GM23338 (cell line): Measurements from ENCODE around the gene MRPL2. TPM values are rescaled to one million over a fixed set of nuclear protein-coding genes. Genes with fewer than 3 reads are reported as not detected.

ENCODE experiments used
- ATAC-seq: fragments of 200-7000 bp; cut with Tn5 transposase; 3 replicates; pipeline ENCODE4 v1.9.1; 2020
- DNase-seq: peaks from one replicate; pipeline ENCODE4 v3.0.0-alpha.2; 2015; ENCODE audit warnings: low spot score
- H2AFZ ChIP-seq: fragments of 200-600 bp; sonication (generic); 2 replicates; pipeline ENCODE4 v1.8.0; 2016; ENCODE audit warnings: antibody characterized with exemption, mild to moderate bottlenecking, moderate library complexity
- H3F3A ChIP-seq: fragments of 200-600 bp; sonication (generic); replicated peaks from 2 replicates; pipeline ENCODE4 v1.8.0; 2017; ENCODE audit warnings: antibody characterized with exemption, mixed run types, low read depth
- H3K27ac ChIP-seq: fragments of 200-600 bp; sonication (generic); 2 replicates; pipeline ENCODE4 v1.6.1; 2016; ENCODE audit warnings: low read depth
- H3K27me3 ChIP-seq: fragments of 200-600 bp; sonication (generic); 2 replicates; pipeline ENCODE4 v1.8.0; 2016; ENCODE audit warnings: mild to moderate bottlenecking, mixed run types, moderate library complexity; ENCODE audit not compliant: insufficient read depth
- H3K36me3 ChIP-seq: fragments of 200-600 bp; sonication (generic); 2 replicates; pipeline ENCODE4 v1.8.0; 2016; ENCODE audit warnings: mild to moderate bottlenecking; ENCODE audit not compliant: insufficient read depth
- H3K4me1 ChIP-seq: fragments of 200-600 bp; sonication (generic); 2 replicates; pipeline ENCODE4 v1.8.0; 2016; ENCODE audit warnings: mild to moderate bottlenecking, moderate library complexity; ENCODE audit not compliant: insufficient read depth
- H3K4me2 ChIP-seq: fragments of 200-600 bp; sonication (generic); 2 replicates; pipeline ENCODE4 v1.7.1; 2017; ENCODE audit warnings: mixed run types
- H3K4me3 ChIP-seq: fragments of 200-600 bp; sonication (generic); 2 replicates; pipeline ENCODE4 v1.6.1; 2016; ENCODE audit warnings: mixed run types
- H3K79me2 ChIP-seq: fragments of 200-600 bp; sonication (generic); replicated peaks from 2 replicates; pipeline ENCODE4 v1.8.0; 2017; ENCODE audit warnings: mild to moderate bottlenecking; ENCODE audit not compliant: insufficient read depth
- H3K9me2 ChIP-seq: fragments of 200-600 bp; sonication (generic); 2 replicates; pipeline ENCODE4 v1.8.0; 2017; ENCODE audit not compliant: insufficient read depth
- H4K20me1 ChIP-seq: fragments of 200-600 bp; sonication (generic); replicated peaks from 2 replicates; pipeline ENCODE4 v1.8.0; 2017; ENCODE audit warnings: mild to moderate bottlenecking; ENCODE audit not compliant: insufficient read depth
- H3K27ac Mint-ChIP-seq: 2 replicates; pipeline ENCODE4 v1.8.0; 2020; ENCODE audit warnings: inconsistent platforms, mild to moderate bottlenecking, moderate library complexity, mixed read lengths
- H3K27me3 Mint-ChIP-seq: 3 replicates; pipeline ENCODE4 v1.8.0; 2022; ENCODE audit warnings: low read depth, mild to moderate bottlenecking, moderate library complexity, mixed read lengths, inconsistent platforms; ENCODE audit not compliant: insufficient read depth, poor library complexity
- H3K36me3 Mint-ChIP-seq: 3 replicates; pipeline ENCODE4 v1.8.0; 2021; ENCODE audit warnings: low read depth, mild to moderate bottlenecking, inconsistent platforms, moderate library complexity, mixed read lengths
- H3K4me1 Mint-ChIP-seq: 3 replicates; pipeline ENCODE4 v1.8.0; 2020; ENCODE audit warnings: mild to moderate bottlenecking, inconsistent platforms, mixed read lengths
- H3K4me3 Mint-ChIP-seq: 3 replicates; pipeline ENCODE4 v1.8.0; 2021; ENCODE audit warnings: moderate library complexity, mild to moderate bottlenecking, inconsistent platforms, mixed read lengths
- H3K9me3 Mint-ChIP-seq: 3 replicates; pipeline ENCODE4 v1.8.0; 2020; ENCODE audit warnings: moderate library complexity, mild to moderate bottlenecking, inconsistent platforms, mixed read lengths
- CREB1 ChIP-seq: fragments of 250-450 bp; sonication (Bioruptor Pico); IDR thresholded peaks from 2 replicates; pipeline ENCODE4 v1.5.0; 2020; ENCODE audit warnings: low read depth, mild to moderate bottlenecking, moderate library complexity
- ETS1 ChIP-seq: IDR thresholded peaks from 2 replicates; pipeline ENCODE4 v1.6.1; 2016; ENCODE audit warnings: antibody characterized with exemption
- EZH2 ChIP-seq: fragments of 200-600 bp; sonication (generic); IDR thresholded peaks from one replicate; pipeline ENCODE4 v1.8.0; 2017; ENCODE audit warnings: antibody characterized with exemption, mild to moderate bottlenecking, low read depth; ENCODE audit not compliant: unreplicated experiment
- EZH2phosphoT487 ChIP-seq: fragments of 200-600 bp; sonication (generic); IDR thresholded peaks from one replicate; pipeline ENCODE4 v1.8.1; 2018; ENCODE audit warnings: antibody characterized with exemption; ENCODE audit not compliant: unreplicated experiment
- JUNB ChIP-seq: IDR thresholded peaks from one replicate; pipeline ENCODE4 v1.6.1; 2016; ENCODE audit warnings: antibody characterized with exemption; ENCODE audit not compliant: unreplicated experiment
- NANOG ChIP-seq: IDR thresholded peaks from 2 replicates; pipeline ENCODE4 v1.6.1; 2016; ENCODE audit warnings: antibody characterized with exemption, borderline replicate concordance
- POLR2AphosphoS5 ChIP-seq: IDR thresholded peaks from 2 replicates; pipeline ENCODE4 v1.6.1; 2016; ENCODE audit warnings: antibody characterized with exemption, low read depth
- STAT1 ChIP-seq: IDR thresholded peaks from one replicate; pipeline ENCODE4 v1.6.1; 2016; ENCODE audit warnings: antibody characterized with exemption; ENCODE audit not compliant: unreplicated experiment
- ZNF114 ChIP-seq: fragments of 250-450 bp; sonication (Bioruptor Pico); IDR thresholded peaks from 2 replicates; pipeline ENCODE4 v1.5.0; 2020; ENCODE audit warnings: mild to moderate bottlenecking, moderate library complexity
- ZNF331 ChIP-seq: fragments of 250-450 bp; sonication (Bioruptor Pico); IDR thresholded peaks from 2 replicates; pipeline ENCODE4 v1.5.0; 2020; ENCODE audit warnings: low read depth, mild to moderate bottlenecking, moderate library complexity
- ZNF462 ChIP-seq: fragments of 250-450 bp; sonication (Bioruptor Pico); IDR thresholded peaks from 2 replicates; pipeline ENCODE4 v1.5.0; 2020; ENCODE audit warnings: mild to moderate bottlenecking, moderate library complexity
- polyA plus RNA-seq: library from polyadenylated mRNA; unstranded; fragments of >200 nt; fragmentation: Nextera tagmentation; extraction: Ambion mirVana; gene quantifications from 2 replicates; pipeline ENCODE4 v1.2.1, GENCODE V29; 2016
- total RNA-seq: library from RNA; depleted of rRNA; stranded (reverse); fragments of >200 nt; shearing (Covaris generic); gene quantifications from 2 replicates; pipeline ENCODE4 v1.2.3, GENCODE V29; 2014
- TF ChIP-seq, protein P1 (sequence below): IDR thresholded peaks from one replicate; pipeline ENCODE4 v1.6.1; 2018; ENCODE audit warnings: antibody characterized with exemption; ENCODE audit not compliant: unreplicated experiment
- TF ChIP-seq, protein P2 (sequence below), 2 experiments: fragments of 200-600 bp in 1 of 2; sonication (generic) in 1 of 2; conservative IDR thresholded peaks; 2 replicates each; pipeline versions ENCODE4 v1.5.1 to v1.6.1; 2016 to 2017; ENCODE audit warnings: antibody characterized with exemption in 2 of 2, low read depth in 2 of 2, mild to moderate bottlenecking in 2 of 2, moderate library complexity in 1 of 2

The MRPL2 gene
- total and polyA plus RNA-seq, 2 experiments from 2014 or later: 32.3 to 128 TPM

DNA sequence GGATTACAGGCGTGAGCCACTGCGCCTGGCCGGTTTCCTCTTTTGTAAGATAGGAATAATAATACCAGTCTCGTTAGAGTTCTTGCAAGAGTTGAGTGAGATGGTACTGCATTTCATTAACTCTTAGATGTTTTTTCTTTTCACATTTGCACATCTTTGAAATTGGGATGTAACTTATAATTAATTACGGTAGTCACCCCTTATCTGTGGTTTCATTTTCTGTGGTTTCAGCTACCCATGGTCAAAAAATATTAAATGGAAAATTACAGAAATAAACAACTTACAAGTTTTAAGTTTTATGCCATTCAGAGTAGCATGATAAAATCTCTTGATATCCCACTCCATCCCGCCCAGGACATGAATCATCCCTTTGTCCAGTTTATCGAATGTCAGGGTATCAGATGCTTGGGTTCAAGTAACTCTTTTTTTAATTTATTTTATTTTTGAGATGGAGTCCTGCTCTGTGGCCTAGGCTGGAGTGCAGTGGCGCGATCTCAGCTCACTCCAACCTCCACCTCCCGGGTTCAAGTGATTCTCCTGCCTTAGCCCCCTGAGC is 32.3 kb upstream of the MRPL2 start:
- Histone ChIP-seq H3K4me3 (no peak overlapping the region), H4K20me1 (no peaks in the 10 kb centered on the region; the same call in 1 of the 2 replicates), H3F3A (peaks cover 16% of the 10 kb centered on the region), H3K79me2 (peaks cover 74% of the 10 kb centered on the region), H3K27ac (peak overlapping the region; percentile 93), H3K27me3 (no peaks in the 10 kb centered on the region), H3K4me2 (peak overlapping the region; percentile 70), H3K9me2 (no peaks in the 10 kb centered on the region), H3K4me1 (peaks cover 65% of the 10 kb centered on the region), H2AFZ (no peak overlapping the region), H3K36me3 (no peaks in the 10 kb centered on the region)
- TF ChIP-seq EZH2phosphoT487: no peak
- TF ChIP-seq CREB1: no peak
- TF ChIP-seq NANOG: no peak
- TF ChIP-seq, protein P1, sequence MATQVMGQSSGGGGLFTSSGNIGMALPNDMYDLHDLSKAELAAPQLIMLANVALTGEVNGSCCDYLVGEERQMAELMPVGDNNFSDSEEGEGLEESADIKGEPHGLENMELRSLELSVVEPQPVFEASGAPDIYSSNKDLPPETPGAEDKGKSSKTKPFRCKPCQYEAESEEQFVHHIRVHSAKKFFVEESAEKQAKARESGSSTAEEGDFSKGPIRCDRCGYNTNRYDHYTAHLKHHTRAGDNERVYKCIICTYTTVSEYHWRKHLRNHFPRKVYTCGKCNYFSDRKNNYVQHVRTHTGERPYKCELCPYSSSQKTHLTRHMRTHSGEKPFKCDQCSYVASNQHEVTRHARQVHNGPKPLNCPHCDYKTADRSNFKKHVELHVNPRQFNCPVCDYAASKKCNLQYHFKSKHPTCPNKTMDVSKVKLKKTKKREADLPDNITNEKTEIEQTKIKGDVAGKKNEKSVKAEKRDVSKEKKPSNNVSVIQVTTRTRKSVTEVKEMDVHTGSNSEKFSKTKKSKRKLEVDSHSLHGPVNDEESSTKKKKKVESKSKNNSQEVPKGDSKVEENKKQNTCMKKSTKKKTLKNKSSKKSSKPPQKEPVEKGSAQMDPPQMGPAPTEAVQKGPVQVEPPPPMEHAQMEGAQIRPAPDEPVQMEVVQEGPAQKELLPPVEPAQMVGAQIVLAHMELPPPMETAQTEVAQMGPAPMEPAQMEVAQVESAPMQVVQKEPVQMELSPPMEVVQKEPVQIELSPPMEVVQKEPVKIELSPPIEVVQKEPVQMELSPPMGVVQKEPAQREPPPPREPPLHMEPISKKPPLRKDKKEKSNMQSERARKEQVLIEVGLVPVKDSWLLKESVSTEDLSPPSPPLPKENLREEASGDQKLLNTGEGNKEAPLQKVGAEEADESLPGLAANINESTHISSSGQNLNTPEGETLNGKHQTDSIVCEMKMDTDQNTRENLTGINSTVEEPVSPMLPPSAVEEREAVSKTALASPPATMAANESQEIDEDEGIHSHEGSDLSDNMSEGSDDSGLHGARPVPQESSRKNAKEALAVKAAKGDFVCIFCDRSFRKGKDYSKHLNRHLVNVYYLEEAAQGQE: no peak
- TF ChIP-seq ZNF462 (CRISPR knock-in tag): no peak
- TF ChIP-seq, protein P2, sequence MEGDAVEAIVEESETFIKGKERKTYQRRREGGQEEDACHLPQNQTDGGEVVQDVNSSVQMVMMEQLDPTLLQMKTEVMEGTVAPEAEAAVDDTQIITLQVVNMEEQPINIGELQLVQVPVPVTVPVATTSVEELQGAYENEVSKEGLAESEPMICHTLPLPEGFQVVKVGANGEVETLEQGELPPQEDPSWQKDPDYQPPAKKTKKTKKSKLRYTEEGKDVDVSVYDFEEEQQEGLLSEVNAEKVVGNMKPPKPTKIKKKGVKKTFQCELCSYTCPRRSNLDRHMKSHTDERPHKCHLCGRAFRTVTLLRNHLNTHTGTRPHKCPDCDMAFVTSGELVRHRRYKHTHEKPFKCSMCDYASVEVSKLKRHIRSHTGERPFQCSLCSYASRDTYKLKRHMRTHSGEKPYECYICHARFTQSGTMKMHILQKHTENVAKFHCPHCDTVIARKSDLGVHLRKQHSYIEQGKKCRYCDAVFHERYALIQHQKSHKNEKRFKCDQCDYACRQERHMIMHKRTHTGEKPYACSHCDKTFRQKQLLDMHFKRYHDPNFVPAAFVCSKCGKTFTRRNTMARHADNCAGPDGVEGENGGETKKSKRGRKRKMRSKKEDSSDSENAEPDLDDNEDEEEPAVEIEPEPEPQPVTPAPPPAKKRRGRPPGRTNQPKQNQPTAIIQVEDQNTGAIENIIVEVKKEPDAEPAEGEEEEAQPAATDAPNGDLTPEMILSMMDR (conservative IDR thresholded peaks at IDR 0.05; ENCODE audit: low read depth in 2 of 2): no peak
- no peak for TF ChIP-seq POLR2AphosphoS5
- TF ChIP-seq EZH2: no peak
- TF ChIP-seq ZNF114 (CRISPR knock-in tag): no peak
- TF ChIP-seq ZNF331 (CRISPR knock-in tag): no peak
- no peak for TF ChIP-seq JUNB
- no peak for TF ChIP-seq STAT1
- no peak for TF ChIP-seq ETS1
- peaks cover 70% of the 10 kb centered on the region for H3K4me1 Mint-ChIP-seq
- no peak for DNase-seq
- no peaks in the 10 kb centered on the region; the same call in 2 of the 3 replicates for H3K36me3 Mint-ChIP-seq
- peaks cover 5% of the 10 kb centered on the region for H3K27me3 Mint-ChIP-seq
- peak overlapping the region; percentile 92; the same call in 1 of the 2 replicates for H3K27ac Mint-ChIP-seq
- ATAC-seq: no peak
- no peak overlapping the region; the same call in 2 of the 3 replicates for H3K4me3 Mint-ChIP-seq
- H3K9me3 Mint-ChIP-seq: no peaks in the 10 kb centered on the region
